ENCODE measurements around the gene NPHP4.

NPHP4 gene

DNA sequence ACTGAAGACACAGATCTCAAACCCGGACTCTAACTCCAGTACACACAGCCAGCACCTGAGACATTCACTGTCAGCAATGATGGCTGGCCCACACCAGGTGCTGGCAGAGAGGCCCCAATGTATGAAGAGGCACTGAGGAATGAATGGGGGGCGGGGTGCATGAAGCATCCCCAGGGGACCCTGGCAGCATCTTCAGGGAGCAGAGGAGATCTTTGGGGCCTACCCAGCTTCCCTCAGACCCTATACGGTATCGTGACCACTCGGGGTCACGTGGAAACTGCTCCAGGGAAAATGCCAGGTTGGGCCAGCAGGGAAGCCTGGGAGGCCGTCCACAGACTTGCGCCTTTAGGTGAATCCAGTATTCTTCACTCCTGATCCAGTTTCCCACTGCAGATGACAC is 84.3 kb downstream of the NPHP4 start:
- Histone ChIP-seq H3K4me1 (ENCODE audit: insufficient read depth, low read length) (no peaks in the 10 kb centered on the region), H3K9ac (ENCODE audit: low read depth, low read length) (no peak overlapping the region), H3K9me3 (ENCODE audit: insufficient read depth, low read depth, low read length) (no peaks in the 10 kb centered on the region), H3K27me3 (ENCODE audit: insufficient read depth, low read length) (no peaks in the 10 kb centered on the region), H3K4me3 (ENCODE audit: low read length) (no peak overlapping the region), H3K27ac (ENCODE audit: low read length) (no peak overlapping the region), H3K36me3 (ENCODE audit: insufficient read depth, low read depth, low read length) (peaks cover 9% of the 10 kb centered on the region; the same call in 1 of the 2 replicates)

DNA sequence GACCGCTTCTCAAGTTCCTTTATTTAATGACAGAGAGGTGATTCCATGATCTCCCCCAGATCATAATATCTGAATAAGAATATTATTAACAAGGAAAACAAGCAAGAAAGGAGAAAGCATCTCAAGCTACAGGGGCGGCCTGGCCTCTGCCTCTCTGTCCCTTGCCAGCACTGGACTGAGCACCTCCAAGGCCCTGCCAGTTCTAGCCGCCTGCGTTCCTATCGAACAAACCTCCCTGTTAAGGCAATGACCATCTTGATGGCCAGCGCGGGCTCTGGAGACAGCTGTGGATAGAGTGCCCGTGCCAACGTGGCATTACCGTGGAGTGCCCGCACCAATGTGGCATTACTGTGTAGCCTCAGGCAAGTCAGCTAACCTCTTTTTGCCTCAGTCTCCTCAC is 84.8 kb downstream of the NPHP4 start:
- Histone ChIP-seq H3K9ac (ENCODE audit: low read depth, low read length) (no peak overlapping the region), H3K27me3 (ENCODE audit: insufficient read depth, low read length) (no peaks in the 10 kb centered on the region), H3K27ac (ENCODE audit: low read length) (no peak overlapping the region), H3K36me3 (ENCODE audit: insufficient read depth, low read depth, low read length) (peaks cover 9% of the 10 kb centered on the region; the same call in 1 of the 2 replicates), H3K9me3 (ENCODE audit: insufficient read depth, low read depth, low read length) (no peaks in the 10 kb centered on the region), H3K4me3 (ENCODE audit: low read length) (no peak overlapping the region), H3K4me1 (ENCODE audit: insufficient read depth, low read length) (no peaks in the 10 kb centered on the region)

DNA sequence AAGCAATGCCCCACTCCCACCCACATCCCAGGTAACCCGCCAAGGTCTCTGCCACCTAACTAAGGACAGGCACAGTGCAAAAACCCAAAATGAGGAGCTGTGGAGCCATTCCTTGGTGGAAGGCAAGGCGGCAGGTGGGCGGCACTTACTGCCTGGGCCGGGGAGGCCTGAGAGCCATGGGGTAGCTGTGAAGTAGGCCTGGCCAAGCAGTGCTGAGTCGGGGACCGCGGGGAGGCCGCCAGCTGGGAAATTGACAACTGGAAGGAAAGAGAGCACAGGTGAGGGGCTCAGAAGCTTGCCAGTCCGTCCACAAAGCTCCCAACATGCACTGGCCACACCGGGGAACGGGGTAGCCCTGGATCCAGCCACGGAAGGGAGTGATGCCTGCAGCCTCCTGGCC is 85.3 kb downstream of the NPHP4 start:
- H3K9ac ChIP-seq (ENCODE audit: low read depth, low read length), result no peak overlapping the region
- H3K4me3 ChIP-seq (ENCODE audit: low read length), result no peak overlapping the region
- peaks cover 9% of the 10 kb centered on the region; the same call in 1 of the 2 replicates for H3K36me3 ChIP-seq (ENCODE audit: insufficient read depth, low read depth, low read length)
- H3K27ac ChIP-seq (ENCODE audit: low read length), result no peak overlapping the region
- peaks cover 4% of the 10 kb centered on the region; the same call in 1 of the 2 replicates for H3K4me1 ChIP-seq (ENCODE audit: insufficient read depth, low read length)
- H3K9me3 ChIP-seq (ENCODE audit: insufficient read depth, low read depth, low read length), result no peaks in the 10 kb centered on the region
- no peaks in the 10 kb centered on the region for H3K27me3 ChIP-seq (ENCODE audit: insufficient read depth, low read length)

DNA sequence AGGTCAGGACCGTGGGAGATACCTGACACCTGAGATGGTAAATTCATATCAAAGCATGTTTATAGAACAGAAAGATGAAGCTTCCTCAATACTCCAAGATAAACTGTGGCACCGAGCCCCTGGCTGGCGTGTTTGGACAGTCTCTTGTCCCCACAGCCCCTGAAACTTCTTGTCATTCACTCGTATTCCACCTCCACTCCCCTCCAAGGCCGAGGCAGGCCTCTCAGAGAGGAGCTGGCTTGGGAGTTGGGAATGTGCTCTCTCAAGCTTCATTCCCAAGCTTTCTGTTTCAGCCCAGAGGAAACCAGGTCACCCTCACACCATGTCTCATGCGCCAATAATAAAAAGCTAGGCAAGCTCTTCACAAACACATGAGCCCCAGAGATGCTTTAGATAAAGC is 86.1 kb downstream of the NPHP4 start:
- Histone ChIP-seq H3K27me3 (ENCODE audit: insufficient read depth, low read length) (no peaks in the 10 kb centered on the region), H3K27ac (ENCODE audit: low read length) (no peak overlapping the region), H3K4me3 (ENCODE audit: low read length) (no peak overlapping the region), H3K4me1 (ENCODE audit: insufficient read depth, low read length) (peaks cover 4% of the 10 kb centered on the region; the same call in 1 of the 2 replicates), H3K36me3 (ENCODE audit: insufficient read depth, low read depth, low read length) (peaks cover 9% of the 10 kb centered on the region; the same call in 1 of the 2 replicates), H3K9ac (ENCODE audit: low read depth, low read length) (no peak overlapping the region), H3K9me3 (ENCODE audit: insufficient read depth, low read depth, low read length) (no peaks in the 10 kb centered on the region)

DNA sequence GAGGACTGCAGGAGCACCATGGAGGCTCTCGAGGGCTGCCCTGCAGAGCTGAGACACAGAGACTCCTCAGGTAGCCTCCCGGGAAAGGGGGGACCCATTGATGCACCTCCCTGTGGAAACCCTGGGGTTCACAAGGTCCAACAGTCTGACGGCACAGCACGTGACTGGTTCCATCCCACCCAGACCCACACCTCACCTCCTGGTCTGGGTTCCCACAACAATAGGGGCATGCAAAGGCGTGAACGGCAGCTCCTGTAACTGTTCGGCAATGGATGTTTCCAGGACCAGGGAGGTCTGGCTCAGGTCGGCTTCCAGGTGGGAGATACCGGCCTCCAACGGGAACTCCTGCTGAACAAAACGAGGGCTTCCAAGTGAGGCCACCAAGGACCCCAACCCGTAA is 86.8 kb downstream of the NPHP4 start:
- no peak overlapping the region for H3K4me3 ChIP-seq (ENCODE audit: low read length)
- no peak overlapping the region for H3K27ac ChIP-seq (ENCODE audit: low read length)
- no peaks in the 10 kb centered on the region for H3K9me3 ChIP-seq (ENCODE audit: insufficient read depth, low read depth, low read length)
- H3K27me3 ChIP-seq (ENCODE audit: insufficient read depth, low read length), result no peaks in the 10 kb centered on the region
- peaks cover 9% of the 10 kb centered on the region; the same call in 1 of the 2 replicates for H3K36me3 ChIP-seq (ENCODE audit: insufficient read depth, low read depth, low read length)
- H3K9ac ChIP-seq (ENCODE audit: low read depth, low read length), result no peak overlapping the region
- peaks cover 4% of the 10 kb centered on the region; the same call in 1 of the 2 replicates for H3K4me1 ChIP-seq (ENCODE audit: insufficient read depth, low read length)

DNA sequence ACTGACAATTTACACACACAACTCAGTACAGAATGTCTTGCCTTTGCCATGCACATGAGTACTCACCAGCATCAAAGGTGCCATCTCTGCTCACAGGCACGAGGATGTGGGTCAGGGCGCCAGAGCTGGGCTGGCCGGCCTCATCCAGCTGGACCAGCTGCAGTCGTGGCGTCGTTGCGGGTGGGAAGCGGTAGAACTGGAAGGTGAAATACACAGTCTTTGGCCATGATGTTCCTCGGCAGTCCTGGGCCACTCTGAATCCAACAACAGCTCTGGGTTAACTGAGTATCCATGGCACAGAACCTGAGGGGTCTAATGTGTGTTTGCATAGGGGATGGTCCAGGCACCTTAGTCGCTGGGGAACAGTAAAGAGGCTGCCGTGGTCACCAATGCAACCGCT is 87.7 kb downstream of the NPHP4 start:
- peaks cover 4% of the 10 kb centered on the region; the same call in 1 of the 2 replicates for H3K4me1 ChIP-seq (ENCODE audit: insufficient read depth, low read length)
- H3K36me3 ChIP-seq (ENCODE audit: insufficient read depth, low read depth, low read length), result peaks cover 9% of the 10 kb centered on the region; the same call in 1 of the 2 replicates
- H3K27me3 ChIP-seq (ENCODE audit: insufficient read depth, low read length), result no peaks in the 10 kb centered on the region

DNA sequence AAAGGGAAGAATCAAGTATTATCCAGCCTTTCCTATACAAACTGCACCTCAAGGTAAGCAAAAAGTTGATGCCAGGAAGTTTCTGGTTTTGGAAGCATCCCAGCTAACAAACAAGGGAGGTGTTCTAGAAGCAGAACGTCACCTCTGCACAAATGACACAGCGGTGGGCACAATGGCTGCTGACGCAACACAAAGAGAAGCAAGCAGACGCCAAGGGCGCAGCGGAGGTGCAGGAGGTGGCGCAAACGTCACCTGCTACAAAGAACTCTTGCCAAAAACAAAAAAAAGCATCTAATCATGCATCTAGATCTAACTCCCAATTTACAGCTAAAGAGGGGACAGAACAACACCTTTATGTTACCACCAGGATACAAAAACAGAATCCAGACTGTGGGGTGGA is 88.5 kb downstream of the NPHP4 start:
- Histone ChIP-seq H3K27me3 (ENCODE audit: insufficient read depth, low read length) (peaks cover 4% of the 10 kb centered on the region; the same call in 1 of the 2 replicates), H3K36me3 (ENCODE audit: insufficient read depth, low read depth, low read length) (peaks cover 9% of the 10 kb centered on the region; the same call in 1 of the 2 replicates), H3K27ac (ENCODE audit: low read length) (no peak overlapping the region), H3K9me3 (ENCODE audit: insufficient read depth, low read depth, low read length) (no peaks in the 10 kb centered on the region), H3K9ac (ENCODE audit: low read depth, low read length) (no peak overlapping the region), H3K4me1 (ENCODE audit: insufficient read depth, low read length) (peaks cover 4% of the 10 kb centered on the region; the same call in 1 of the 2 replicates), H3K4me3 (ENCODE audit: low read length) (no peak overlapping the region)

More for the DNA sequence above, 87.7 kb downstream of the NPHP4 start:
- no peak overlapping the region for H3K27ac ChIP-seq (ENCODE audit: low read length)
- H3K9me3 ChIP-seq (ENCODE audit: insufficient read depth, low read depth, low read length), result no peaks in the 10 kb centered on the region
- H3K9ac ChIP-seq (ENCODE audit: low read depth, low read length), result no peak overlapping the region
- H3K4me3 ChIP-seq (ENCODE audit: low read length), result no peak overlapping the region

DNA sequence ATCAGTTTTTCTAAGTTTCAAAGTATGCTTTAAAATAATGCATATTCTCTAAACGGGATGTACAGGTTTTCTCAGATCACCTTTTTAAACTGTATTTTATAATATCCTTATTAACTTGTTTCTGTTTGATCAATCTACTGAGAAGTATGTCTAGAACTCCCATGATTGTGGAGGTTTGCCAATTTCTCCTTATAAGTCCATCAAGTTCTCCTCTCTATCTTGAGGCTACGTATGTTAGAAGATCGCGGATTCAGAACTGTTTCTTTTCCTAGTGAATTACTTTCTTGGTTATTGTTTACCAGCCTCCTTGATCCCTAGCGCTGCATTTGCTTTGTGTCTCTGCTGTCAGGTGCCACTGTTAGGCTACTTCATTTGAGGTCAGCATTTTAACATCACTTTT is 89.2 kb downstream of the NPHP4 start:
- Histone ChIP-seq H3K36me3 (ENCODE audit: insufficient read depth, low read depth, low read length) (peaks cover 9% of the 10 kb centered on the region; the same call in 1 of the 2 replicates), H3K27ac (ENCODE audit: low read length) (no peak overlapping the region)

DNA sequence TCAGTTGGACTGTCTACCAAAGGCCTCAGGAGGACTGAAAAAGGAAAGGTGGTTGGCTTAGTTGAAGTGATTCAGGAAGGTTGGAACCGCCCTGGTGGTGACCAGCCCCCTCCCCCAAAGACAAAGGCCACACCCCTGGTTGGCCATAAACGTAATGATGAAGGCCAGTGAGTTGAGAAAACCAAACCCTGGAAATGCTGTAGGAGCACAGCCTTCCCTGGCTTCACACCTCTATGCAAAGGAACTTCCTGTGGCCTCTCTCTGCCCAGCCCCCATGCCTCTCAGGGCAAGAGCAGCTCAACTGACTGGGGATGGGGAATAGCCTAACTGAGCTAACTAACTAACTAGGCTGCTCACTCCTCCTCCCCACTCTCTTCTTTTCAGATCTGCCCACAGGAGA is 90.4 kb downstream of the NPHP4 start:
- Histone ChIP-seq H3K9ac (ENCODE audit: low read depth, low read length) (no peak overlapping the region), H3K36me3 (ENCODE audit: insufficient read depth, low read depth, low read length) (peaks cover 9% of the 10 kb centered on the region; the same call in 1 of the 2 replicates), H3K9me3 (ENCODE audit: insufficient read depth, low read depth, low read length) (no peaks in the 10 kb centered on the region), H3K4me3 (ENCODE audit: low read length) (no peak overlapping the region), H3K4me1 (ENCODE audit: insufficient read depth, low read length) (peaks cover 12% of the 10 kb centered on the region; the same call in 1 of the 2 replicates), H3K27me3 (ENCODE audit: insufficient read depth, low read length) (peaks cover 12% of the 10 kb centered on the region; the same call in 1 of the 2 replicates), H3K27ac (ENCODE audit: low read length) (no peak overlapping the region)

More for the DNA sequence above, 89.2 kb downstream of the NPHP4 start:
- H3K9ac ChIP-seq (ENCODE audit: low read depth, low read length), result no peak overlapping the region
- H3K4me1 ChIP-seq (ENCODE audit: insufficient read depth, low read length), result peaks cover 4% of the 10 kb centered on the region; the same call in 1 of the 2 replicates
- H3K27me3 ChIP-seq (ENCODE audit: insufficient read depth, low read length), result peaks cover 11% of the 10 kb centered on the region; the same call in 1 of the 2 replicates
- no peak overlapping the region for H3K4me3 ChIP-seq (ENCODE audit: low read length)
- H3K9me3 ChIP-seq (ENCODE audit: insufficient read depth, low read depth, low read length), result no peaks in the 10 kb centered on the region

DNA sequence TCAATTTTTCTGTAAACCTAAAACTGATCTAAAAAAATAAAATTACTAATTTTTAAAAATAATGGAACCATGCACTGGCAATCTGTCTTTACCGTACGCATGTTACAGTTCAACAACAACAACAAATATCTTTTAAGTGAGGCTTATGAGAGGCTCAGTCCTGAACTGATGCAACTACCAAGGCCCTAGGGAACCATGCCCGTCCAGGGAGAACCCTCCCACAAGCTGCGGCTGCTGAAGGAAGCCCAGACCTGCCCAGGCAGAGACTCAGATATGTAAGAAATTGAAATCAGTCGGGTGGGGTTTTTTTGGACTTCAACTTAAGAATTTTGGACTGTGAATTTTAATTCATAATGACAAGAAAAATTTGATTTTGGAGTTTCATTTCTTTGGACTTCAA is 91.1 kb downstream of the NPHP4 start:
- no peak overlapping the region for H3K4me3 ChIP-seq (ENCODE audit: low read length)
- no peak overlapping the region for H3K27ac ChIP-seq (ENCODE audit: low read length)
- H3K36me3 ChIP-seq (ENCODE audit: insufficient read depth, low read depth, low read length), result peaks cover 9% of the 10 kb centered on the region; the same call in 1 of the 2 replicates
- H3K27me3 ChIP-seq (ENCODE audit: insufficient read depth, low read length), result peaks cover 12% of the 10 kb centered on the region; the same call in 1 of the 2 replicates
- no peaks in the 10 kb centered on the region for H3K9me3 ChIP-seq (ENCODE audit: insufficient read depth, low read depth, low read length)
- peaks cover 17% of the 10 kb centered on the region; the same call in 1 of the 2 replicates for H3K4me1 ChIP-seq (ENCODE audit: insufficient read depth, low read length)
- H3K9ac ChIP-seq (ENCODE audit: low read depth, low read length), result no peak overlapping the region

DNA sequence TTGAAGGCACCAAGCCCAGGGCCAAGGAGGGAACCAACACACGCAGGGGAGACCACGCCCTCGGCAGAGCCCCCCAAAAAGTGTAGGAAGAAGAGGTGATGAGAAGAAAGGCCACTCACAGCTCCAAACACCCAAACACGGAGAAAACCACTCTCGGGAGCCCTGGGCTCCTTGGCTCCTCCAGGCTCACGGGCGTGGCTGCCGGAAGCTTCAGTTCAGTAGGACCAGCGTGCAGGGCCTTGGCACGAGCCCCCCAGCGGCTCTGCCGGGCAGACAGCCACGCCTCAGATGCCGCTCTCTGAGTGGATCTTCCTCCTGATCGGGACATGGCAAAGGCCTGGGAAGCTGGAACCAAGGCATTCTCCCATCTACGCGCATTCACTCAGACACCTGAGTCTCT is 94.0 kb downstream of the NPHP4 start:
- Histone ChIP-seq H3K9me3 (ENCODE audit: insufficient read depth, low read depth, low read length) (no peaks in the 10 kb centered on the region), H3K27ac (ENCODE audit: low read length) (no peak overlapping the region), H3K4me1 (ENCODE audit: insufficient read depth, low read length) (peaks cover 21% of the 10 kb centered on the region; the same call in 1 of the 2 replicates), H3K27me3 (ENCODE audit: insufficient read depth, low read length) (peaks cover 12% of the 10 kb centered on the region; the same call in 1 of the 2 replicates), H3K36me3 (ENCODE audit: insufficient read depth, low read depth, low read length) (no peaks in the 10 kb centered on the region), H3K4me3 (ENCODE audit: low read length) (no peak overlapping the region), H3K9ac (ENCODE audit: low read depth, low read length) (no peak overlapping the region; the same call in 1 of the 2 replicates)
